Measurements from ENCODE around the gene RASA3. TPM values are rescaled to one million over a fixed set of nuclear protein-coding genes. Genes with fewer than 3 reads are reported as not detected.

RASA3 gene
- total RNA-seq, 1 experiment from 2014 or later: 0.56 TPM

DNA sequence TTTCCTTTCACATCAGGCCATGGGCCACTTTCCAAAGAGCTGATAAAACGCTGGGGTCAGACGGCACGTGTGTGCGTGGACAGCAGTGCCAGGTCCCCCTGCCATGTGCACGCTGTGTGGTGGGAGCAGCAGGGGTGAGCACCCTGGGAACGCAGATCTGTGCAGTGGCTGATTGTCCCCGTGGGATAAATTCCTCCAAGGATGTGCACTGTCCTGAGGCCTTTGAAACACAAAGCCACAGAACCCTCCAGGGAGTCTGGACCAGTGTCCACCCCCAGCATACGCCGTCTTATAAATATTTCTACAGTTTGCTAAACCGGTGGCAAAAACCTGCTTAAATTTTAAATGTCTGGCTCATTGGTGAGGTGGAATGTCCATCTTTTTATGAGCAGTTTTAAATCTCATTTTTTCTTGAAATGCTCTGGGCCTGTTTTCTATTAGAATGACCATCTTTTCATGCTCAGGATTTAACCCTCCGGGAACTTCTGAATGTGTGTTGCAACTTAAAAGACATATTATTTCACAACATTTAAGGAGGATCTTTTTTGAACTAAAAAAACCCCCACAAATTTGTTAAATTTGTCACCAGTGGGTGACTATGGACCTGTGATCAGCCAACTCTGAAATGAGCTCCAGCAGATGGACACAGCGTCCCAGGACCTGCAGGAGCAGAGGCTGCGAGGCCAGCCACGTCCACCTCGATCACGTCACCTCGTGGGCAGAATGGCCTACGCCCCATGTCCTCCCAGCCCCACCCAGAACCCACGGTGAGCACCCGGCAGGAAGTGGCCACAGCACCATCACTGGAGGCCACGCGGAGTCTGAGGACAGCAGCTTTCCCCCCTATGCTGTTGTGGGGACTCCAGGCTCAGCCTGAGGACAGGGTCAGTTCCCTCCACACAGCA is 68.6 kb downstream of the RASA3 start:
- Histone ChIP-seq H3K4me2 (ENCODE audit: low read depth, low read length, poor library complexity, severe bottlenecking) (no peak overlapping the region), H3K9me3 (ENCODE audit: low read length) (no peaks in the 10 kb centered on the region), H3K79me2 (ENCODE audit: low read length) (no peaks in the 10 kb centered on the region), H3K27ac (ENCODE audit: low read length) (no peak overlapping the region), H3K36me3 (ENCODE audit: insufficient read depth, low read length) (no peaks in the 10 kb centered on the region), H3K9ac (ENCODE audit: low read length) (no peak overlapping the region), H4K20me1 (ENCODE audit: insufficient read depth, low read depth, low read length) (no peaks in the 10 kb centered on the region), H2AFZ (ENCODE audit: low read length) (no peak overlapping the region), H3K9me2 (replicated peaks; ENCODE audit: insufficient read depth, low read length) (no peaks in the 10 kb centered on the region), H3K27me3 (ENCODE audit: low read length) (no peaks in the 10 kb centered on the region), H3K4me1 (ENCODE audit: low read length) (peaks cover 24% of the 10 kb centered on the region), H3K4me3 (ENCODE audit: low read length) (no peak overlapping the region)
- no peak for DNase-seq

GRCh38 chr13:114062754-114063153 is 69.7 kb downstream of the RASA3 start:
- Histone ChIP-seq H3K79me2 (ENCODE audit: low read length) (no peaks in the 10 kb centered on the region), H2AFZ (ENCODE audit: low read length) (no peak overlapping the region), H3K9me2 (replicated peaks; ENCODE audit: insufficient read depth, low read length) (no peaks in the 10 kb centered on the region), H3K27ac (ENCODE audit: low read length) (no peak overlapping the region), H3K9me3 (ENCODE audit: low read length) (no peaks in the 10 kb centered on the region), H3K27me3 (ENCODE audit: low read length) (no peaks in the 10 kb centered on the region), H3K4me1 (ENCODE audit: low read length) (peaks cover 16% of the 10 kb centered on the region), H3K4me2 (ENCODE audit: low read depth, low read length, poor library complexity, severe bottlenecking) (no peak overlapping the region), H3K9ac (ENCODE audit: low read length) (no peak overlapping the region), H3K4me3 (ENCODE audit: low read length) (no peak overlapping the region), H3K36me3 (ENCODE audit: insufficient read depth, low read length) (no peaks in the 10 kb centered on the region), H4K20me1 (ENCODE audit: insufficient read depth, low read depth, low read length) (no peaks in the 10 kb centered on the region)
- no peak for DNase-seq

GRCh38 chr13:114062341-114062740 is 70.1 kb downstream of the RASA3 start:
- H2AFZ ChIP-seq (ENCODE audit: low read length): no peak overlapping the region
- H3K36me3 ChIP-seq (ENCODE audit: insufficient read depth, low read length): no peaks in the 10 kb centered on the region
- H4K20me1 ChIP-seq (ENCODE audit: insufficient read depth, low read depth, low read length): no peaks in the 10 kb centered on the region
- H3K9me3 ChIP-seq (ENCODE audit: low read length): no peaks in the 10 kb centered on the region
- H3K9ac ChIP-seq (ENCODE audit: low read length): no peak overlapping the region
- no peak overlapping the region for H3K4me2 ChIP-seq (ENCODE audit: low read depth, low read length, poor library complexity, severe bottlenecking)
- peaks cover 11% of the 10 kb centered on the region for H3K4me1 ChIP-seq (ENCODE audit: low read length)
- no peak overlapping the region for H3K4me3 ChIP-seq (ENCODE audit: low read length)
- H3K9me2 ChIP-seq (replicated peaks; ENCODE audit: insufficient read depth, low read length): no peaks in the 10 kb centered on the region
- DNase-seq: no peak
- H3K27me3 ChIP-seq (ENCODE audit: low read length): no peaks in the 10 kb centered on the region
- H3K27ac ChIP-seq (ENCODE audit: low read length): no peak overlapping the region
- H3K79me2 ChIP-seq (ENCODE audit: low read length): no peaks in the 10 kb centered on the region

DNA sequence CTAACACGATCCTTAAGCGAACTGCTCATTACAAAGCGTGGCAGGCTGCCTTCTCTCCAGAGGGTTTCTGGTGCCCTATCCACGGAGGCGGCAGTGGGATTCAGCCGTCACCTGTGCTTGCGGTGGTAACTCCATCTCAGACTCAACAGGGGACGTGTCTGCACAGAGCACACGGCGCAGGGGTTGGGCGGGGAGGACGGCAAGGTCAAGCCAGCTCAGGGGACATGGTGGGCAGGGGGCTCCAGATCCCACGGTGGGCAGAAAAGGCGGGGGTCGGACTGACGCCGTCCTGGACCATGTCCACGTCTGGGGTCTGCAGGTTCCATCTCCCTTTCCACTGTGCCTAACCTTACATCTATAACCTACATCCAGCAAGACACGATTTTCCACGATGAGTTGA is 70.7 kb downstream of the RASA3 start:
- Histone ChIP-seq H3K9me2 (replicated peaks; ENCODE audit: insufficient read depth, low read length) (no peaks in the 10 kb centered on the region), H3K36me3 (ENCODE audit: insufficient read depth, low read length) (no peaks in the 10 kb centered on the region), H3K4me2 (ENCODE audit: low read depth, low read length, poor library complexity, severe bottlenecking) (no peak overlapping the region), H4K20me1 (ENCODE audit: insufficient read depth, low read depth, low read length) (no peaks in the 10 kb centered on the region), H3K27me3 (ENCODE audit: low read length) (no peaks in the 10 kb centered on the region), H3K79me2 (ENCODE audit: low read length) (no peaks in the 10 kb centered on the region), H3K4me3 (ENCODE audit: low read length) (no peak overlapping the region), H2AFZ (ENCODE audit: low read length) (no peak overlapping the region), H3K9ac (ENCODE audit: low read length) (no peak overlapping the region), H3K4me1 (ENCODE audit: low read length) (peaks cover 5% of the 10 kb centered on the region), H3K9me3 (ENCODE audit: low read length) (no peaks in the 10 kb centered on the region), H3K27ac (ENCODE audit: low read length) (no peak overlapping the region)
- no peak for DNase-seq

DNA sequence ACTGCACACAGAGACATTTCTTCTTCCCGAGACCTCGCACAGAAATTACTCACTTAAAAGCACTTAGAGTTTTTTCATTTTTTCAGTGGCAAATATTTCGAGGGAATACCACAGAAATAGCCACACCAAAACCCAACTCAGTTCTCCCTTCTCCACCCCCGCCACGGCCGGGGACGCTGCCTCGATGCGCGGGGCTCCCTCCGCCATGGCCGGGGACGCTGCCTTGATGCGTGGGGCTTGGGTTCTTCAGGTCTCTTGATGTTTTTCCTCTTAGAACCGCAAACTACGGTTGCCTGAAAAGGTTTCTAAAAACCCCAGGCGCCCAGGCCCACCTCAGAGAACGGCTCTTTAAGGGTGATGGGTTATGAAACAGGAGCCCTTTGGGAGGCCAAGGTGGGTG is 71.4 kb downstream of the RASA3 start:
- H3K27ac ChIP-seq (ENCODE audit: low read length): no peak overlapping the region
- no peaks in the 10 kb centered on the region for H4K20me1 ChIP-seq (ENCODE audit: insufficient read depth, low read depth, low read length)
- no peak for DNase-seq
- no peaks in the 10 kb centered on the region for H3K36me3 ChIP-seq (ENCODE audit: insufficient read depth, low read length)
- no peaks in the 10 kb centered on the region for H3K9me2 ChIP-seq (replicated peaks; ENCODE audit: insufficient read depth, low read length)
- H3K27me3 ChIP-seq (ENCODE audit: low read length): no peaks in the 10 kb centered on the region
- no peaks in the 10 kb centered on the region for H3K79me2 ChIP-seq (ENCODE audit: low read length)
- no peaks in the 10 kb centered on the region; the same call in 1 of the 2 replicates for H3K4me1 ChIP-seq (ENCODE audit: low read length)
- no peak overlapping the region for H2AFZ ChIP-seq (ENCODE audit: low read length)
- no peaks in the 10 kb centered on the region for H3K9me3 ChIP-seq (ENCODE audit: low read length)
- no peak overlapping the region for H3K4me2 ChIP-seq (ENCODE audit: low read depth, low read length, poor library complexity, severe bottlenecking)
- no peak overlapping the region for H3K9ac ChIP-seq (ENCODE audit: low read length)
- H3K4me3 ChIP-seq (ENCODE audit: low read length): no peak overlapping the region

GRCh38 chr13:114059946-114060860 is 72.2 kb downstream of the RASA3 start:
- Histone ChIP-seq H3K27ac (ENCODE audit: low read length) (no peak overlapping the region), H3K9ac (ENCODE audit: low read length) (no peak overlapping the region), H2AFZ (ENCODE audit: low read length) (no peak overlapping the region), H3K36me3 (ENCODE audit: insufficient read depth, low read length) (no peaks in the 10 kb centered on the region), H3K79me2 (ENCODE audit: low read length) (no peaks in the 10 kb centered on the region), H3K9me2 (replicated peaks; ENCODE audit: insufficient read depth, low read length) (no peaks in the 10 kb centered on the region), H4K20me1 (ENCODE audit: insufficient read depth, low read depth, low read length) (no peaks in the 10 kb centered on the region), H3K4me2 (ENCODE audit: low read depth, low read length, poor library complexity, severe bottlenecking) (no peak overlapping the region), H3K4me1 (ENCODE audit: low read length) (no peaks in the 10 kb centered on the region; the same call in 1 of the 2 replicates), H3K27me3 (ENCODE audit: low read length) (no peaks in the 10 kb centered on the region), H3K4me3 (ENCODE audit: low read length) (no peak overlapping the region), H3K9me3 (ENCODE audit: low read length) (no peaks in the 10 kb centered on the region)
- DNase-seq: no peak

GRCh38 chr13:114059428-114059827 is 73.0 kb downstream of the RASA3 start:
- Histone ChIP-seq H3K36me3 (ENCODE audit: insufficient read depth, low read length) (no peaks in the 10 kb centered on the region), H3K4me1 (ENCODE audit: low read length) (no peaks in the 10 kb centered on the region)

More at GRCh38 chr13:114059428-114059827, 73.0 kb downstream of the RASA3 start:
- H3K4me2 ChIP-seq (ENCODE audit: low read depth, low read length, poor library complexity, severe bottlenecking): no peak overlapping the region
- no peak overlapping the region for H3K27ac ChIP-seq (ENCODE audit: low read length)
- H3K9ac ChIP-seq (ENCODE audit: low read length): no peak overlapping the region
- no peaks in the 10 kb centered on the region for H3K9me2 ChIP-seq (replicated peaks; ENCODE audit: insufficient read depth, low read length)
- no peak for DNase-seq
- H3K9me3 ChIP-seq (ENCODE audit: low read length): no peaks in the 10 kb centered on the region
- H3K27me3 ChIP-seq (ENCODE audit: low read length): no peaks in the 10 kb centered on the region
- H2AFZ ChIP-seq (ENCODE audit: low read length): no peak overlapping the region
- no peaks in the 10 kb centered on the region for H4K20me1 ChIP-seq (ENCODE audit: insufficient read depth, low read depth, low read length)
- no peak overlapping the region for H3K4me3 ChIP-seq (ENCODE audit: low read length)
- H3K79me2 ChIP-seq (ENCODE audit: low read length): no peaks in the 10 kb centered on the region
